Measurements from ENCODE around the gene NAA60.

NAA60 gene

GRCh38 chr16:3518986-3519348 is 75.5 kb downstream of the NAA60 start:
- H3K9me3 ChIP-seq (ENCODE audit: low read length) = no peaks in the 10 kb centered on the region
- no peaks in the 10 kb centered on the region for H3K79me2 ChIP-seq (ENCODE audit: insufficient read depth, low read length)
- H3K4me1 ChIP-seq (ENCODE audit: insufficient read depth, low read length, severe bottlenecking) = no peaks in the 10 kb centered on the region
- TF ChIP-seq EZH2 (IDR thresholded peaks at IDR 0.05; ENCODE audit: borderline replicate concordance, low read length) (no peak), CTCF (IDR thresholded peaks at IDR 0.05; ENCODE audit: low read length) (no peak)
- H3F3A ChIP-seq (ENCODE audit: insufficient read depth, low read length) = no peaks in the 10 kb centered on the region
- H3K4me3 ChIP-seq (ENCODE audit: low read depth, low read length, poor library complexity, severe bottlenecking) = no peak overlapping the region
- no peaks in the 10 kb centered on the region for H3K9me2 ChIP-seq (ENCODE audit: low read depth, low read length)
- no peak overlapping the region for H3K27ac ChIP-seq (ENCODE audit: low read depth, low read length, poor library complexity, severe bottlenecking)
- H3K36me3 ChIP-seq (ENCODE audit: insufficient read depth, low read length) = peaks cover 4% of the 10 kb centered on the region; the same call in 1 of the 2 replicates
- no peaks in the 10 kb centered on the region for H4K20me1 ChIP-seq (ENCODE audit: insufficient read depth, low read length)
- no peaks in the 10 kb centered on the region for H3K27me3 ChIP-seq (ENCODE audit: insufficient read depth, low read length)
- no peak overlapping the region for H3K4me2 ChIP-seq (ENCODE audit: low read length)
- no peak overlapping the region for H2AFZ ChIP-seq (ENCODE audit: low read length)
- H3K9ac ChIP-seq (ENCODE audit: low read length) = no peak overlapping the region

GRCh38 chr16:3519581-3519980 is 76.1 kb downstream of the NAA60 start:
- H3K4me2 ChIP-seq (ENCODE audit: low read length) = no peak overlapping the region
- H3K79me2 ChIP-seq (ENCODE audit: insufficient read depth, low read length) = no peaks in the 10 kb centered on the region
- H3K27ac ChIP-seq (ENCODE audit: low read depth, low read length, poor library complexity, severe bottlenecking) = no peak overlapping the region
- no peak for TF ChIP-seq EZH2 (IDR thresholded peaks at IDR 0.05; ENCODE audit: borderline replicate concordance, low read length)
- no peaks in the 10 kb centered on the region for H4K20me1 ChIP-seq (ENCODE audit: insufficient read depth, low read length)
- no peak overlapping the region for H3K9ac ChIP-seq (ENCODE audit: low read length)
- H3K9me3 ChIP-seq (ENCODE audit: low read length) = no peaks in the 10 kb centered on the region
- H3K36me3 ChIP-seq (ENCODE audit: insufficient read depth, low read length) = peaks cover 4% of the 10 kb centered on the region; the same call in 1 of the 2 replicates
- no peak overlapping the region for H3K4me3 ChIP-seq (ENCODE audit: low read depth, low read length, poor library complexity, severe bottlenecking)
- no peak overlapping the region for H2AFZ ChIP-seq (ENCODE audit: low read length)
- no peaks in the 10 kb centered on the region for H3K9me2 ChIP-seq (ENCODE audit: low read depth, low read length)
- no peaks in the 10 kb centered on the region for H3K4me1 ChIP-seq (ENCODE audit: insufficient read depth, low read length, severe bottlenecking)
- no peaks in the 10 kb centered on the region for H3K27me3 ChIP-seq (ENCODE audit: insufficient read depth, low read length)
- H3F3A ChIP-seq (ENCODE audit: insufficient read depth, low read length) = no peaks in the 10 kb centered on the region

- no peaks in the 10 kb centered on the region for H3K4me1 ChIP-seq (ENCODE audit: insufficient read depth, low read length, severe bottlenecking)
- no peak overlapping the region for H3K4me2 ChIP-seq (ENCODE audit: low read length)
- no peak overlapping the region for H3K9ac ChIP-seq (ENCODE audit: low read length)
- H3K4me3 ChIP-seq (ENCODE audit: low read depth, low read length, poor library complexity, severe bottlenecking) = no peak overlapping the region
- no peak overlapping the region for H3K27ac ChIP-seq (ENCODE audit: low read depth, low read length, poor library complexity, severe bottlenecking)
- H3K27me3 ChIP-seq (ENCODE audit: insufficient read depth, low read length) = no peaks in the 10 kb centered on the region
- H4K20me1 ChIP-seq (ENCODE audit: insufficient read depth, low read length) = no peaks in the 10 kb centered on the region
- no peak overlapping the region for H2AFZ ChIP-seq (ENCODE audit: low read length)
- no peaks in the 10 kb centered on the region for H3K79me2 ChIP-seq (ENCODE audit: insufficient read depth, low read length)
- TF ChIP-seq EZH2 (IDR thresholded peaks at IDR 0.05; ENCODE audit: borderline replicate concordance, low read length) (no peak), CTCF (IDR thresholded peaks at IDR 0.05; ENCODE audit: low read length) (no peak)
- H3K36me3 ChIP-seq (ENCODE audit: insufficient read depth, low read length) = peaks cover 4% of the 10 kb centered on the region; the same call in 1 of the 2 replicates
- no peaks in the 10 kb centered on the region for H3K9me3 ChIP-seq (ENCODE audit: low read length)
- no peaks in the 10 kb centered on the region for H3K9me2 ChIP-seq (ENCODE audit: low read depth, low read length)
- no peaks in the 10 kb centered on the region for H3F3A ChIP-seq (ENCODE audit: insufficient read depth, low read length)
Observed at GRCh38 chr16:3520413-3520812, 76.9 kb downstream of the NAA60 start.

GRCh38 chr16:3520841-3521240 is 77.4 kb downstream of the NAA60 start:
- Histone ChIP-seq H3K79me2 (ENCODE audit: insufficient read depth, low read length) (no peaks in the 10 kb centered on the region), H3K27me3 (ENCODE audit: insufficient read depth, low read length) (no peaks in the 10 kb centered on the region), H3K4me2 (ENCODE audit: low read length) (no peak overlapping the region), H3K9me3 (ENCODE audit: low read length) (no peaks in the 10 kb centered on the region), H3K9me2 (ENCODE audit: low read depth, low read length) (no peaks in the 10 kb centered on the region), H2AFZ (ENCODE audit: low read length) (no peak overlapping the region), H3K27ac (ENCODE audit: low read depth, low read length, poor library complexity, severe bottlenecking) (no peak overlapping the region), H3K4me1 (ENCODE audit: insufficient read depth, low read length, severe bottlenecking) (no peaks in the 10 kb centered on the region), H3K36me3 (ENCODE audit: insufficient read depth, low read length) (peaks cover 4% of the 10 kb centered on the region; the same call in 1 of the 2 replicates), H3K4me3 (ENCODE audit: low read depth, low read length, poor library complexity, severe bottlenecking) (no peak overlapping the region), H3F3A (ENCODE audit: insufficient read depth, low read length) (no peaks in the 10 kb centered on the region), H4K20me1 (ENCODE audit: insufficient read depth, low read length) (no peaks in the 10 kb centered on the region), H3K9ac (ENCODE audit: low read length) (no peak overlapping the region)
- TF ChIP-seq EZH2 (IDR thresholded peaks at IDR 0.05; ENCODE audit: borderline replicate concordance, low read length) (no peak), CTCF (IDR thresholded peaks at IDR 0.05; ENCODE audit: low read length) (no peak)

All from OCI-LY1 (cell line).